ENCODE results near the gene VCPKMT.

The VCPKMT gene

GRCh38 chr14:50063876-50064420 lies 52.4 kb downstream of the VCPKMT start:
- Histone ChIP-seq H3K14ac (ENCODE audit: low read length) (no peak overlapping the region), H2BK5ac (ENCODE audit: low read length) (no peak overlapping the region), H3K36me3 (replicated peaks in 1 of 2; ENCODE audit: control insufficient read depth in 2 of 2, insufficient read depth in 2 of 2, low read length in 2 of 2) (no peaks in the 10 kb centered on the region), H3K4me2 (ENCODE audit: insufficient read depth, low read length, poor library complexity, severe bottlenecking) (no peak overlapping the region), H2BK120ac (ENCODE audit: low read depth, low read length) (no peak overlapping the region), H3K4me1 (ENCODE audit: control insufficient read depth in 2 of 2, insufficient read depth in 1 of 2, low read depth in 1 of 2, low read length in 2 of 2) (peaks cover 11% of the 10 kb centered on the region in 2 donors), H3K9ac (ENCODE audit: low read depth, low read length, poor library complexity) (no peak overlapping the region), H3K79me1 (ENCODE audit: low read depth, low read length) (no peaks in the 10 kb centered on the region), H4K91ac (ENCODE audit: low read depth, low read length, poor library complexity) (no peak overlapping the region), H2BK12ac (ENCODE audit: low read length) (no peak overlapping the region), H2BK15ac (ENCODE audit: low read length) (no peak overlapping the region), H3K18ac (ENCODE audit: low read length) (no peak overlapping the region), H3K4me3 (ENCODE audit: low read length in 2 of 2) (no peak overlapping the region), H2AFZ (ENCODE audit: low read length) (no peak overlapping the region), H4K8ac (ENCODE audit: low read depth, low read length) (no peak overlapping the region), H3K9me3 (replicated peaks in 1 of 2; ENCODE audit: control insufficient read depth in 2 of 2, insufficient read depth in 1 of 2, low read depth in 1 of 2, low read length in 2 of 2) (no peaks in the 10 kb centered on the region), H3K27ac (replicated peaks; ENCODE audit: low read length) (no peak overlapping the region), H2AK5ac (ENCODE audit: low read depth, low read length) (no peak overlapping the region), H3K4ac (ENCODE audit: low read length) (no peak overlapping the region), H3K23ac (ENCODE audit: low read depth, low read length, poor library complexity) (no peak overlapping the region), H3K27me3 (ENCODE audit: control insufficient read depth in 3 of 3, insufficient read depth in 3 of 3, low read depth in 1 of 3, low read length in 3 of 3) (no peaks in the 10 kb centered on the region)
- DNase-seq (ENCODE audit: low spot score): no peak
- no CpG with 5 or more reads among the region's 9 CpGs for WGBS, 2 donors (ENCODE audit: extremely low coverage in 2 of 2, insufficient read length in 2 of 2, insufficient replicate concordance in 1 of 2)

- Histone ChIP-seq H3K4me2 (ENCODE audit: insufficient read depth, low read length, poor library complexity, severe bottlenecking) (no peak overlapping the region), H2AK5ac (ENCODE audit: low read depth, low read length) (no peak overlapping the region), H2BK12ac (ENCODE audit: low read length) (no peak overlapping the region), H4K8ac (ENCODE audit: low read depth, low read length) (no peak overlapping the region), H3K4me3 (ENCODE audit: low read length in 2 of 2) (no peak overlapping the region), H2BK15ac (ENCODE audit: low read length) (peak overlapping the region; percentile 31), H3K9me3 (replicated peaks in 1 of 2; ENCODE audit: control insufficient read depth in 2 of 2, insufficient read depth in 1 of 2, low read depth in 1 of 2, low read length in 2 of 2) (no peaks in the 10 kb centered on the region), H3K9ac (ENCODE audit: low read depth, low read length, poor library complexity) (no peak overlapping the region), H3K14ac (ENCODE audit: low read length) (no peak overlapping the region), H3K23ac (ENCODE audit: low read depth, low read length, poor library complexity) (no peak overlapping the region), H4K91ac (ENCODE audit: low read depth, low read length, poor library complexity) (no peak overlapping the region), H3K18ac (ENCODE audit: low read length) (no peak overlapping the region), H2BK5ac (ENCODE audit: low read length) (no peak overlapping the region), H3K27ac (replicated peaks; ENCODE audit: low read length) (no peak overlapping the region), H2AFZ (ENCODE audit: low read length) (peak overlapping the region; percentile 75), H2BK120ac (ENCODE audit: low read depth, low read length) (no peak overlapping the region), H3K4ac (ENCODE audit: low read length) (no peak overlapping the region), H3K79me1 (ENCODE audit: low read depth, low read length) (no peaks in the 10 kb centered on the region), H3K4me1 (ENCODE audit: control insufficient read depth in 2 of 2, insufficient read depth in 1 of 2, low read depth in 1 of 2, low read length in 2 of 2) (peaks cover 11% of the 10 kb centered on the region in 2 donors), H3K27me3 (ENCODE audit: control insufficient read depth in 3 of 3, insufficient read depth in 3 of 3, low read depth in 1 of 3, low read length in 3 of 3) (no peaks in the 10 kb centered on the region), H3K36me3 (replicated peaks in 1 of 2; ENCODE audit: control insufficient read depth in 2 of 2, insufficient read depth in 2 of 2, low read length in 2 of 2) (no peaks in the 10 kb centered on the region)
- 100% methylated on average over 1 of the region's 7 CpGs; no CpG with 5 or more reads in 1 of the 2 donors for WGBS, 2 donors (ENCODE audit: extremely low coverage in 2 of 2, insufficient read length in 2 of 2, insufficient replicate concordance in 1 of 2)
- DNase-seq (ENCODE audit: low spot score): no peak
Measured at GRCh38 chr14:50062438-50063085, 53.8 kb downstream of the VCPKMT start.

- Histone ChIP-seq H3K27ac (replicated peaks; ENCODE audit: low read length) (no peak overlapping the region), H3K9ac (ENCODE audit: low read depth, low read length, poor library complexity) (peak overlapping the region; percentile 24), H3K14ac (ENCODE audit: low read length) (peak overlapping the region; percentile 57), H3K18ac (ENCODE audit: low read length) (no peak overlapping the region), H2AK5ac (ENCODE audit: low read depth, low read length) (no peak overlapping the region), H4K8ac (ENCODE audit: low read depth, low read length) (no peak overlapping the region), H3K4me3 (ENCODE audit: low read length in 2 of 2) (no peak overlapping the region), H2BK5ac (ENCODE audit: low read length) (no peak overlapping the region), H2BK15ac (ENCODE audit: low read length) (peak overlapping the region; percentile 31), H3K4me1 (ENCODE audit: control insufficient read depth in 2 of 2, insufficient read depth in 1 of 2, low read depth in 1 of 2, low read length in 2 of 2) (peaks cover 11% of the 10 kb centered on the region in 2 donors), H3K79me1 (ENCODE audit: low read depth, low read length) (no peaks in the 10 kb centered on the region), H2AFZ (ENCODE audit: low read length) (peak overlapping the region; percentile 75), H3K4me2 (ENCODE audit: insufficient read depth, low read length, poor library complexity, severe bottlenecking) (no peak overlapping the region), H2BK120ac (ENCODE audit: low read depth, low read length) (no peak overlapping the region), H3K36me3 (replicated peaks in 1 of 2; ENCODE audit: control insufficient read depth in 2 of 2, insufficient read depth in 2 of 2, low read length in 2 of 2) (no peaks in the 10 kb centered on the region), H3K9me3 (replicated peaks in 1 of 2; ENCODE audit: control insufficient read depth in 2 of 2, insufficient read depth in 1 of 2, low read depth in 1 of 2, low read length in 2 of 2) (no peaks in the 10 kb centered on the region), H3K4ac (ENCODE audit: low read length) (peak overlapping the region; percentile 80), H2BK12ac (ENCODE audit: low read length) (no peak overlapping the region), H3K27me3 (ENCODE audit: control insufficient read depth in 3 of 3, insufficient read depth in 3 of 3, low read depth in 1 of 3, low read length in 3 of 3) (no peaks in the 10 kb centered on the region), H3K23ac (ENCODE audit: low read depth, low read length, poor library complexity) (no peak overlapping the region), H4K91ac (ENCODE audit: low read depth, low read length, poor library complexity) (no peak overlapping the region)
- no CpG with 5 or more reads among the region's 11 CpGs for WGBS, 2 donors (ENCODE audit: extremely low coverage in 2 of 2, insufficient read length in 2 of 2, insufficient replicate concordance in 1 of 2)
- DNase-seq (ENCODE audit: low spot score): no peak
Measured at GRCh38 chr14:50061664-50062437, 54.5 kb downstream of the VCPKMT start.
